ENCODE results near the gene PRICKLE3. TPM values are rescaled to one million over a fixed set of nuclear protein-coding genes. Genes with fewer than 3 reads are reported as not detected.
"Not testable (repeated sequence)": the region's sequence is repeated elsewhere in the genome, so short reads cannot be mapped to it uniquely, and the experiment has no call there.

Gene PRICKLE3
- total and polyA plus RNA-seq, 3 donors from 2014 or later, result 2.7 to 9.9 (median 6.1) TPM

GRCh38 chrX:49157194-49157593 lies 29.0 kb downstream of the PRICKLE3 start:
- Histone ChIP-seq H3K9me3 (no peaks in the 10 kb centered on the region), H3K4me3 (no peak overlapping the region), H3K27me3 (no peaks in the 10 kb centered on the region), H3K36me3 (ENCODE audit: low read depth, missing control alignments) (no peaks in the 10 kb centered on the region), H3K4me1 (no peaks in the 10 kb centered on the region), H3K27ac (no peak overlapping the region)
- 62% methylated on average over 25 of the region's 25 CpGs; no CpG with 5 or more reads in 1 of the 2 donors for WGBS, 2 donors
- DNase-seq, result no peak
- intact Hi-C loops (cut with DNase I; ENCODE audit: low total_unique reads), result no loop called here
- TF ChIP-seq POLR2A (IDR thresholded peaks at IDR 0.05) (no peak), CTCF (IDR thresholded peaks at IDR 0.05) (no peak)

- no peaks in the 10 kb centered on the region for H3K9me3 ChIP-seq
- H3K4me3 ChIP-seq, result peak overlapping the region; percentile 41 to 63
- no peaks in the 10 kb centered on the region for H3K4me1 ChIP-seq
- H3K27me3 ChIP-seq, result no peaks in the 10 kb centered on the region
- WGBS, 2 donors, result 2 to 4% methylated on average over 8 to 32 of the region's 65 CpGs
- DNase-seq, result peak; percentile 86
- TF ChIP-seq POLR2A (IDR thresholded peaks at IDR 0.05), result no peak
- peak; percentile 63 to 86 (median 81) for TF ChIP-seq CTCF (IDR thresholded peaks at IDR 0.05)
- H3K36me3 ChIP-seq (ENCODE audit: low read depth, missing control alignments), result no peaks in the 10 kb centered on the region
- H3K27ac ChIP-seq, result peak overlapping the region; percentile 86 to 91
- intact Hi-C loops (cut with DNase I; ENCODE audit: low total_unique reads), result no loop called here
Measured at GRCh38 chrX:49155900-49156837, 30.0 kb downstream of the PRICKLE3 start.

GRCh38 chrX:49155243-49155899 lies 30.8 kb downstream of the PRICKLE3 start:
- 8% methylated on average over 18 of the region's 18 CpGs for WGBS, 2 donors
- TF ChIP-seq CTCF (IDR thresholded peaks at IDR 0.05) (no peak), POLR2A (IDR thresholded peaks at IDR 0.05) (no peak)

GRCh38 chrX:49153467-49153866 lies 32.7 kb downstream of the PRICKLE3 start:
- Histone ChIP-seq H3K4me1 (no peaks in the 10 kb centered on the region), H3K27ac (no peak overlapping the region), H3K36me3 (ENCODE audit: low read depth, missing control alignments) (no peaks in the 10 kb centered on the region), H3K4me3 (no peak overlapping the region), H3K27me3 (no peaks in the 10 kb centered on the region), H3K9me3 (no peaks in the 10 kb centered on the region)
- WGBS, 2 donors, result 92 to 100% methylated on average over 1 of the region's 1 CpG
- intact Hi-C loops (cut with DNase I; ENCODE audit: low total_unique reads), result no loop called here
- TF ChIP-seq POLR2A (IDR thresholded peaks at IDR 0.05), result no peak
- TF ChIP-seq CTCF (IDR thresholded peaks at IDR 0.05), result no peak
- DNase-seq, result no peak

More at GRCh38 chrX:49155243-49155899, 30.8 kb downstream of the PRICKLE3 start:
- H3K4me3 ChIP-seq, result peak overlapping the region; percentile 41 to 63
- H3K27me3 ChIP-seq, result no peaks in the 10 kb centered on the region
- no peaks in the 10 kb centered on the region for H3K36me3 ChIP-seq (ENCODE audit: low read depth, missing control alignments)
- no peaks in the 10 kb centered on the region for H3K9me3 ChIP-seq
- H3K4me1 ChIP-seq, result no peaks in the 10 kb centered on the region
- H3K27ac ChIP-seq, result peak overlapping the region; percentile 86 to 91
- intact Hi-C loops (cut with DNase I; ENCODE audit: low total_unique reads), result no loop called here
- DNase-seq, result peak; percentile 38

- H3K27me3 ChIP-seq; H3K36me3 ChIP-seq (ENCODE audit: low read depth, missing control alignments); H3K4me3 ChIP-seq; H3K27ac ChIP-seq; intact Hi-C loops (cut with DNase I; ENCODE audit: low total_unique reads); H3K9me3 ChIP-seq; H3K4me1 ChIP-seq; DNase-seq: not testable (repeated sequence)
- WGBS, 2 donors, result 95 to 96% methylated on average over 4 to 14 of the region's 14 CpGs
Measured at GRCh38 chrX:49149291-49149690, 36.9 kb downstream of the PRICKLE3 start.

- H3K27ac ChIP-seq; H3K27me3 ChIP-seq; DNase-seq; H3K4me3 ChIP-seq; intact Hi-C loops (cut with DNase I; ENCODE audit: low total_unique reads); H3K36me3 ChIP-seq (ENCODE audit: low read depth, missing control alignments); H3K4me1 ChIP-seq; H3K9me3 ChIP-seq: not testable (repeated sequence)
- 70 to 89% methylated on average over 4 to 21 of the region's 21 CpGs for WGBS, 2 donors
Measured at GRCh38 chrX:49148390-49149100, 37.6 kb downstream of the PRICKLE3 start.

Measured in testis (tissue), 3 donors.